ENCODE data around the gene DYNC1LI2. TPM values are rescaled to one million over a fixed set of nuclear protein-coding genes. Genes with fewer than 3 reads are reported as not detected.

DYNC1LI2 gene
- total and polyA plus RNA-seq, 5 experiments from 2014 or later, result 25.7 to 95.2 (median 37.3) TPM

DNA sequence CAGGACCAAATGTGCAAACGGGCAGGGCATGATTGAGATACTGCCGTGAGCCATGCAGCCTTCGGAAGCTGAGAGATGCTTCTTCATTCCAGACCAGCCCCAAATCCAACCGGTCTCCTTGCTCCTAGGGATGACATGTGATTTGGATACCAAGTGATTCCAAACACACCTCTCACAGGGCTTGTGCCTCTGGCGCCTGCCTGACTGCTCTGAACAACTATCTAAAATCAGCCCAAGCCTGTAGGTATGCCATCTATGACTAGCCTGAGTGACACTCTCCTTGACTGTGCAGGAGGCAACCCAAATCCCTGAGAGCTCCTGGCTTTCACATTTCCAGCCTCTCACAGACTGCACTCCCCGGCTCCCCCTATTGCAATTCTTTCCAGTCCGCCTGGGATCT, 20.3 kb downstream of the DYNC1LI2 start:
- Mint-ChIP-seq H3K9me3 (no peaks in the 10 kb centered on the region), H3K36me3 (peaks cover 0 to 84% (median 13%) of the 10 kb centered on the region in 3 donors), H3K27me3 (no peaks in the 10 kb centered on the region), H3K27ac (no peak overlapping the region), H3K4me1 (peaks cover 2 to 9% (median 8%) of the 10 kb centered on the region in 4 donors), H3K4me3 (no peak overlapping the region)
- POLR2A ChIA-PET, result no interaction called here
- no peak for ATAC-seq
- no peak for DNase-seq

DNA sequence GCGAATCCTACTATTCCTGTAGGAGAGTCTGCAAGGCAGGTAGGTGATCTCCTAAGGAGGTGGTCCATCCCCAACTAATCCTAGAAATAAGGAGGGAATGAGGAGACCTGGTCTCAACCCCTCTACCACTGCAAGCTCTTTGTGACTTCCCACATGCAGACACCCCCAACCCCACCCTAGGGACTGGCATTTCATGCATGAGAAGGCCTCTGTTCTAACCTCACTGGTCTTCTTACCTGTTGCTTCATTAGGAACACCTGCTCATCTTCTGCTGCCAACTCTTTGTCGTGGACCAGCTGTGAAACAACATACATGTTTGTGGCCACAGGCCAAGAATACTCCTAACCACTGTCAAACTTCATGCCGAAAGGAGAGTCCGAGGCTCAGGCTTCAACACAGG, 22.6 kb downstream of the DYNC1LI2 start:
- POLR2A ChIA-PET, result no interaction called here
- H3K4me3 Mint-ChIP-seq, result no peak overlapping the region
- H3K36me3 Mint-ChIP-seq, result peaks cover 0 to 84% (median 16%) of the 10 kb centered on the region in 3 donors
- no peaks in the 10 kb centered on the region for H3K27me3 Mint-ChIP-seq
- H3K4me1 Mint-ChIP-seq, result peaks cover 2 to 9% (median 8%) of the 10 kb centered on the region in 4 donors
- H3K9me3 Mint-ChIP-seq, result no peaks in the 10 kb centered on the region
- H3K27ac Mint-ChIP-seq, result peak overlapping the region in 5 of 10 donors; percentile 9 to 53 (median 20)
- DNase-seq (no peak), ATAC-seq (no peak)

DNA sequence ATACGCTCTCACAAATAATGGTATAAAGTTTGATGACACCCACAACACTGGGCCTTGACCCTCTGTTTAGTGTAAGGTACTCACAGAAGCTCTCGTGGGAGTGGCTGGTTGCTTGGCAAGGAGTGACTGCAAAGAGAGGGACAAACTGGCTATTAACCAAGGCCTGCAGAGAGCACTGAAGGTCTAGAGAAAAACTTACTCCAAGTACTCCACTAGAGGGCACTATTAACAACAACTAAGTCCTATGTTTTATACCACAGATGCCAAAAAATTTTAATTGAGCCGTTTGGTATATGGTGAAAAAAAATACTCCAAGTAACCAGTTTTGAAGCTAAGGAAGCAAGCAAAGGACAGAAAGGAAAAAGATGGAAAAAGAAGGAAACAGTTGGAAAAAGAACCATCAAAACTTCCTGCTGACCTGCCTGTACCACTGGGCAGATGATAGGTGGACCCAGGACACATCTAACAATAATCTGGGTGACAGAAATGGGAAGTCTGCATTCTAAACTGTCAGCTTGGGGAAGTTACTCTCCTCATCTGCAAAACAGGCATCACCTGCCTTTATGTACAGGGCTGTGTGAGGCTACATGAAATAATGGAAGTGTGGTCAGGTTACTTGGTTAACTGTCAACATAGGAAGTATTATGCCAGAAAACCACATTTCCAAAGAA, 23.2 kb downstream of the DYNC1LI2 start:
- peaks cover 2 to 9% (median 8%) of the 10 kb centered on the region in 4 donors for H3K4me1 Mint-ChIP-seq
- DNase-seq (peak in 4 of 10 donors; percentile 5 to 58 (median 48)), ATAC-seq (peak; percentile 81 to 84)
- peaks cover 0 to 84% (median 20%) of the 10 kb centered on the region in 3 donors for H3K36me3 Mint-ChIP-seq
- POLR2A ChIA-PET, result no interaction called here
- no peaks in the 10 kb centered on the region for H3K9me3 Mint-ChIP-seq
- peak overlapping the region in 5 of 10 donors; percentile 9 to 65 (median 28) for H3K27ac Mint-ChIP-seq
- H3K4me3 Mint-ChIP-seq, result no peak overlapping the region
- H3K27me3 Mint-ChIP-seq, result no peaks in the 10 kb centered on the region

DNA sequence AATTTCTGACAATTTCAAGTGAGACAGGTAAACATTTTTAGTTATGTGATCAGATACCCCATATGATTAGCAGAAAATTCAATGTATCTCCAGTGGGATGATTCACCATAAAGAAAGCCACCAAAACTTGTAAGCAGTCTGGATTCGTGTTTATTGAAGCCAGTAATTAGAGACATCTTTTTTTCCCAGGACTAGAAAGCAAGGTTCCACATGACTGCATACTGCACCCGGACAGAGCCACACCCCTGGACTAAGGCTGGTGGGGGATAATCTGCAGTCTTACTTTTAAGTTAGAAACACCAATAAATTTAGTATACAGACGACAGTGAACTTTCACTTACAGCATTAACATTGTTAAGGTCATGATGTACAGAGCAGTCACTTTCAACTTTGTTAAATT, 30.6 kb downstream of the DYNC1LI2 start:
- ATAC-seq, result no peak
- H3K27ac Mint-ChIP-seq, result peak overlapping the region in 1 of 10 donors; percentile 42
- H3K9me3 Mint-ChIP-seq, result no peaks in the 10 kb centered on the region
- H3K4me1 Mint-ChIP-seq, result peaks cover 0 to 3% (median 0%) of the 10 kb centered on the region in 4 donors
- H3K27me3 Mint-ChIP-seq, result no peaks in the 10 kb centered on the region
- POLR2A ChIA-PET, result no interaction called here
- peaks cover 0 to 53% (median 15%) of the 10 kb centered on the region in 3 donors for H3K36me3 Mint-ChIP-seq
- DNase-seq, result no peak
- no peak overlapping the region for H3K4me3 Mint-ChIP-seq

DNA sequence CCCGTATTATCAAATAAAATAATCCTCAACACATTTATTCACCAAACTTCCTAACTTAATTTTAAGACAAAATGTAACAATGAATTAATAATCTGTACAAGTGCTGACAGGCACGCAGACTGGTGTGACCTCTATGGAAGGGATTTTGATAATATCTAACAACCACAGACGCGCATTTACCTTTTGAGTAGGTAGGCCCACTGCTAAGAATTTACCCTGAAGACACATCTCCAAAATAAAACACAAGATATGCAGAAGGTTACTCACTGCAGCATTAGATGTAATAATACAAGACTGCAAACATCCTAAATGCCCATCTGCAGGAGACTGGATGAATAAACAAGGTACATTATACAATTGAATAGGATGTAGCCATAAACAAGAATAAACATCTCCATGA, 32.2 kb downstream of the DYNC1LI2 start:
- peaks cover 0 to 3% (median 0%) of the 10 kb centered on the region in 4 donors for H3K4me1 Mint-ChIP-seq
- H3K9me3 Mint-ChIP-seq, result no peaks in the 10 kb centered on the region
- no peak overlapping the region for H3K4me3 Mint-ChIP-seq
- H3K27me3 Mint-ChIP-seq, result no peaks in the 10 kb centered on the region
- DNase-seq (no peak), ATAC-seq (no peak)
- H3K36me3 Mint-ChIP-seq, result peaks cover 0 to 38% (median 7%) of the 10 kb centered on the region in 3 donors
- H3K27ac Mint-ChIP-seq, result no peak overlapping the region
- POLR2A ChIA-PET, result no interaction called here

DNA sequence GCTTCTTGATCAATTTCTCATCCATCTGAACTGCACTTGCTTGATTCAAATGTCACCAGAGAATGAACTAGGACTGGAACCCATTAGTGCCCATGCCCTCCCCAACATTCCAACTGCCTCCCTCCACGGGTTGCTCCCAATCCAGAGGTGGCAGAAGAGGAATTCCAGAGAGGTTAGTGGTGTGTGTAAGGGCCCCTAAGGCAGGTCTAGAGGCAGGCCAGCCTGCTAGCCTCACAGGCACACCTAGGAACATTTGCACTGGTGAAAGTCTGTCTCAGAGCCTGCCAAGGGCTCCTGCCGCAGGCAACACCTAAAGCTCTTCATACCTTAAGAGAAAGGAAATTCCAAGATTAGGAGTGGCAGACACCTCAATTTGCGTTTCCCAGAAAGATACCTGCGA, 33.6 kb downstream of the DYNC1LI2 start:
- no peak for DNase-seq
- H3K27me3 Mint-ChIP-seq, result peaks cover 0 to 2% (median 0%) of the 10 kb centered on the region in 5 donors
- H3K27ac Mint-ChIP-seq, result peak overlapping the region in 1 of 10 donors; percentile 14
- peaks cover 0 to 23% (median 0%) of the 10 kb centered on the region in 3 donors for H3K36me3 Mint-ChIP-seq
- H3K4me1 Mint-ChIP-seq, result peaks cover 0 to 3% (median 0%) of the 10 kb centered on the region in 4 donors
- no peak overlapping the region for H3K4me3 Mint-ChIP-seq
- ATAC-seq, result no peak
- no peaks in the 10 kb centered on the region for H3K9me3 Mint-ChIP-seq
- POLR2A ChIA-PET, result no interaction called here

DNA sequence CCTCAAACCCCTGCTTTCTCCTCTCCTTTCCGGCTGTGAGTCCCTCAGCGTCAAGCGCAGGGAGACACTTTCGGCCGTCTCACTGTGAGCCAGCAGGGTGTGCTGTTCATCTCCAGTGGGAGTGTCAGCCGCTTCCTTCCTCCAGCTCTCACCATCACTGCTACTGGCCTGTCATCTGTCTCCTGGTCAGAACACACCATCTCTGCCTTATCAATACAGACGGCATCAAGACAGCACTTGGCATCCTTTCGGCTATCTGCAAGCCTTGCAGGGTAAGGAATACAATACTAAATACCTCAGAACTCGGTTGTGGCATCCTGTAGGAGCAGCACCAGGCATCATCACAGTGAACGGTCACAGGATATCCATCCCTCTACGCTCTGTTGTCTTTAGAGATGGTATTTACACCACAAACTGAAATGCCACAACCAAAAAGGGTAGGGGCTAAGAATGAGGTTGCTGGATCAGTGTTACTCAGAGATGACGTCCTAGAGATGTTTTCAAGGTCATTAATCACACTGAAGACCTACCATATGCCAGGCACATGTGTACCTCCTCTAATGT, 34.2 kb downstream of the DYNC1LI2 start:
- POLR2A ChIA-PET, result no interaction called here
- no peak overlapping the region for H3K4me3 Mint-ChIP-seq
- DNase-seq (no peak), ATAC-seq (no peak)
- H3K27ac Mint-ChIP-seq, result peak overlapping the region in 1 of 10 donors; percentile 14
- H3K36me3 Mint-ChIP-seq, result peaks cover 0 to 19% (median 0%) of the 10 kb centered on the region in 3 donors
- peaks cover 0 to 3% (median under 1%) of the 10 kb centered on the region in 4 donors for H3K4me1 Mint-ChIP-seq
- H3K9me3 Mint-ChIP-seq, result no peaks in the 10 kb centered on the region
- peaks cover 0 to 7% (median 3%) of the 10 kb centered on the region in 5 donors for H3K27me3 Mint-ChIP-seq

DNA sequence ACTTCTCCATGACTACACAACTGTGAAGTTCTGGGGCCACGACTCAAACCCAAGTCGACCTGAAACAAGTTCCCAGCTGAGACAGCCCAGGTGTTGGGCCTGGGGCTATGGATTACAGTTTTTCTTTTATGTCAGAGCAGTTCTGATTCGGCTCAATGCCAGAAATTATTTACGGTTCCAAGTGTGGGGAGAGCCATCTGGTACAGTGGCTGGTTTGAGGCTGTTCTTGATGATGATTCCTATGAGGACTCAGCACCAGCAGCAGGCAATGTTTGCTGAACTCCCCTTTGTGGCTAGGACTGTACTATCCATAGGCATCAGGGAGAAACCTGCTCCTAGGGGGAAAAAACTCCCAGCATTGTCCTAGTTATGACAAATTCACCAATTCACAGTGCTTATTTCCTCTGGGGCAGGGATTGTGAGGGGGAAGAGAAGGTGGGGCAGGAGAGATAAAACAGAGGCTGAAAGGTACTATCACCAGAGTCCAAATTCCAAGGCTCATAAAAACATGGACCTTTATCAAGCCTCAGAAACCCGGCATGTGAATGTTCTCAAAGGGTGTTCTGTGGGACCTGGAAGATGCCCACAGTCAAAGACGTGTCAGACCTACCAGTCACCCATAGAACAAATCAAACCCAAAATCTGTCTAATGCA, 36.6 kb downstream of the DYNC1LI2 start:
- peaks cover 0 to 3% (median under 1%) of the 10 kb centered on the region in 4 donors for H3K4me1 Mint-ChIP-seq
- POLR2A ChIA-PET, result no interaction called here
- ATAC-seq (no peak), DNase-seq (no peak)
- H3K9me3 Mint-ChIP-seq, result no peaks in the 10 kb centered on the region
- H3K27ac Mint-ChIP-seq, result no peak overlapping the region
- peaks cover 0 to 9% (median 3%) of the 10 kb centered on the region in 5 donors for H3K27me3 Mint-ChIP-seq
- peaks cover 0 to 4% (median 0%) of the 10 kb centered on the region in 3 donors for H3K36me3 Mint-ChIP-seq
- no peak overlapping the region for H3K4me3 Mint-ChIP-seq

DNA sequence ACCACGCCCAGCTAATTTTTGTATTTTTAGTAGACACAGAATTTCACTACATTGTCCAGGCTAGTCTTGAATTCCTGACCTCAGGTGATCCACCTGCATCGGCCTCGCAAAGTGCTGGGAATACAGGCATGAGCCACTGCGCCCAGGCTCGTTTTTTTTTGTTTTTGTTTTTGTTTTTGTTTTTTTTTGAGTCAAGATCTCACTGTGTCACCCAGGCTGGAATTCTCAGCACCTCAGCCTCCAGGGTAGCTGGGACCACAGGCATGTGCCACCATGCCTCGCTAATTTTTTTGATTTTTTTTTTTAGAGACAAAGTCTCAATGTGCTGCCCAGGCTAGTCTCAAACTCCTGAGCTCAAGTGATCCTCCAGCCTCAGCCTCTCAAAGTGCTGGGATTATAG, 37.3 kb downstream of the DYNC1LI2 start:
- peak overlapping the region in 1 of 10 donors; percentile 21 for H3K27ac Mint-ChIP-seq
- peaks cover 0 to 3% (median 0%) of the 10 kb centered on the region in 3 donors for H3K36me3 Mint-ChIP-seq
- POLR2A ChIA-PET, result no interaction called here
- DNase-seq, result no peak
- no peak overlapping the region for H3K4me3 Mint-ChIP-seq
- peaks cover 0 to 12% (median 3%) of the 10 kb centered on the region in 5 donors for H3K27me3 Mint-ChIP-seq
- peaks cover 0 to 3% (median under 1%) of the 10 kb centered on the region in 4 donors for H3K4me1 Mint-ChIP-seq
- H3K9me3 Mint-ChIP-seq, result no peaks in the 10 kb centered on the region
- no peak for ATAC-seq

DNA sequence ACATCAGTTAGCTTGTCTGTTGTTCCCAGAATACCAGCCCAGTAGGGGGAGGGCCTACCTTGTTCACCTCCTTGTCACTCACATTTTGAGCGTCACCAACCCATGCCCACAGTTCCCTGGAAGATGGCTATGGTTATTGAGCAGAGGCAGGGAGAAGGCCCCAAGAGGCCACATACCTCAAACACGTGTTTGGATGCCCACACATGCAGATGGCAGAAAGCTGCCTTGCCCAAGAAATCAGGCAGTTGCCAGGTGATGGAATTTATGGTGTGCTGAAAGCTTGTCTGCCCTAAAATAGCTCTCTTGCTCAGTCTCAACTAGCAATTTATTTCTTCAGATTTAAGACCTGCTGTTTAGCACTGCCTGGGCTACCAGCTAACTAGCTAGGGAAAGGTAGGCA, 38.3 kb downstream of the DYNC1LI2 start:
- Mint-ChIP-seq H3K4me3 (no peak overlapping the region), H3K36me3 (peaks cover 0 to 1% (median 0%) of the 10 kb centered on the region in 3 donors), H3K27me3 (peaks cover 0 to 19% (median 8%) of the 10 kb centered on the region in 5 donors), H3K27ac (no peak overlapping the region), H3K4me1 (peaks cover 0 to 3% (median under 1%) of the 10 kb centered on the region in 4 donors), H3K9me3 (no peaks in the 10 kb centered on the region)
- ATAC-seq, result no peak
- POLR2A ChIA-PET, result no interaction called here
- no peak for DNase-seq

DNA sequence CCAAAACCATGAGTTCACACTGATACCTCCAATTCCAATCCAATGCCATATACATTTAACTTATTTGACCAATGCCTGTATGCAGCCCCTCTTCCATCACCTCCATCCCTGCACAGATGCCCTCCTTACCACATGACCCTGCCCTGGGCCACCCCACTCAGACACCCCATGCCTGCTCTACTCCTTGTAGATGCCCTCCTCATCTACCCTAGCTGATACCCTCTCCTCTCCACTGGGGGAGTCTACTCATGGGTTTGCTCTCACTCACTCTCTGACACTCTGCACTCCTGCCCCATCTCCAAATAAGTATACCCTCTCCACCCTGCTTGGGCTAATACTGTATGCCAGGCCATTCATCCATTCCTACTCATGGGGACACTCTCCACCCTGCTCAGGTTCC, 38.9 kb downstream of the DYNC1LI2 start:
- no peaks in the 10 kb centered on the region for H3K36me3 Mint-ChIP-seq
- POLR2A ChIA-PET, result no interaction called here
- H3K27me3 Mint-ChIP-seq, result peaks cover 1 to 19% (median 9%) of the 10 kb centered on the region in 5 donors
- ATAC-seq, result no peak
- H3K27ac Mint-ChIP-seq, result peak overlapping the region in 1 of 10 donors; percentile 48
- DNase-seq, result no peak
- peaks cover 0 to 3% (median under 1%) of the 10 kb centered on the region in 4 donors for H3K4me1 Mint-ChIP-seq
- no peak overlapping the region for H3K4me3 Mint-ChIP-seq
- no peaks in the 10 kb centered on the region for H3K9me3 Mint-ChIP-seq

DNA sequence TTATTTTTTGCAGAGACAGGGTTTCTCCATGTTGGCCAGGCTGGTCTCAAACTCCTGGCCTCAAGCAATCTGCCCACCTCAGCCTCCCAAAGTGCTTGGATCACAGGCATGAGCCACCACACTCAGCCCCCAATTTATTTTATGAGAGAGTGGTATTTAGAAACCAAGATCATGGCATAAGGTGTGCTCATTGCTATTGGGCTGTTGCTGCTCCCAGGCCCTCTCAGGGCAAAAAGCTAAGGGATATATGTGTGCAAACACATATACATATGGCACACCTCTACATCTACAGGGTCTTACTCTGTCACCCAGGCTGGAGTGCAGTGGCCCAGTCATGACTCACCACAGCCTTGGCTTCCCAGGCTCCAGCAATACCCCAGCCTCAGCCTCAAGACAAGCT, 39.8 kb downstream of the DYNC1LI2 start:
- no peak overlapping the region for H3K4me3 Mint-ChIP-seq
- H3K27ac Mint-ChIP-seq, result no peak overlapping the region
- ATAC-seq (no peak), DNase-seq (no peak)
- peaks cover 4 to 19% (median 9%) of the 10 kb centered on the region in 5 donors for H3K27me3 Mint-ChIP-seq
- POLR2A ChIA-PET, result no interaction called here
- peaks cover 0 to 2% (median 0%) of the 10 kb centered on the region in 4 donors for H3K4me1 Mint-ChIP-seq
- H3K36me3 Mint-ChIP-seq, result no peaks in the 10 kb centered on the region
- no peaks in the 10 kb centered on the region for H3K9me3 Mint-ChIP-seq

DNA sequence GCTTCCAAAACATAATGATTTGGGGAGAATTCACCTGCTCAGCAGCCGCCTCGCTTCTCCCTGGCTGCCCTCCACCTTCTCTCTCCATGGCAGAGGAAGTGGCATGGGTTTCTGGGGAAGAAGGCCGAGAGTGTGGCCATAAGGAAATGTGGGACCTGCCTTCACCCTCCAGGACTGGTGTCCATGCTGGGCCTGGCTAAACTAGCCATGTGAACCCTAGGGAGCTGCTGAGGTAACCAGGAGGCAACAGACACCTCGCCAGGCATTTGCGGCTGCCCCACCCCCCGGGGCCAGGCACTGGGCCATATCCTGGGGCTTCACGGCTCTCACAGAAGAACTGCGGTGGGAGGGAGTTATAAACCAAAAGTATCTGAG, 44.9 kb downstream of the DYNC1LI2 start:
- Mint-ChIP-seq H3K9me3 (no peaks in the 10 kb centered on the region), H3K4me1 (no peaks in the 10 kb centered on the region), H3K27ac (no peak overlapping the region), H3K36me3 (no peaks in the 10 kb centered on the region), H3K4me3 (no peak overlapping the region), H3K27me3 (peaks cover 7 to 15% (median 11%) of the 10 kb centered on the region in 5 donors)
- DNase-seq (no peak), ATAC-seq (no peak)
- POLR2A ChIA-PET, result no interaction called here

Data from naive thymus-derived CD8-positive, alpha-beta T cell (primary cell).